ENCODE data around the gene HERPUD1.
"Not testable (repeated sequence)": the region's sequence is repeated elsewhere in the genome, so short reads cannot be mapped to it uniquely, and the experiment has no call there.

Gene HERPUD1

DNA sequence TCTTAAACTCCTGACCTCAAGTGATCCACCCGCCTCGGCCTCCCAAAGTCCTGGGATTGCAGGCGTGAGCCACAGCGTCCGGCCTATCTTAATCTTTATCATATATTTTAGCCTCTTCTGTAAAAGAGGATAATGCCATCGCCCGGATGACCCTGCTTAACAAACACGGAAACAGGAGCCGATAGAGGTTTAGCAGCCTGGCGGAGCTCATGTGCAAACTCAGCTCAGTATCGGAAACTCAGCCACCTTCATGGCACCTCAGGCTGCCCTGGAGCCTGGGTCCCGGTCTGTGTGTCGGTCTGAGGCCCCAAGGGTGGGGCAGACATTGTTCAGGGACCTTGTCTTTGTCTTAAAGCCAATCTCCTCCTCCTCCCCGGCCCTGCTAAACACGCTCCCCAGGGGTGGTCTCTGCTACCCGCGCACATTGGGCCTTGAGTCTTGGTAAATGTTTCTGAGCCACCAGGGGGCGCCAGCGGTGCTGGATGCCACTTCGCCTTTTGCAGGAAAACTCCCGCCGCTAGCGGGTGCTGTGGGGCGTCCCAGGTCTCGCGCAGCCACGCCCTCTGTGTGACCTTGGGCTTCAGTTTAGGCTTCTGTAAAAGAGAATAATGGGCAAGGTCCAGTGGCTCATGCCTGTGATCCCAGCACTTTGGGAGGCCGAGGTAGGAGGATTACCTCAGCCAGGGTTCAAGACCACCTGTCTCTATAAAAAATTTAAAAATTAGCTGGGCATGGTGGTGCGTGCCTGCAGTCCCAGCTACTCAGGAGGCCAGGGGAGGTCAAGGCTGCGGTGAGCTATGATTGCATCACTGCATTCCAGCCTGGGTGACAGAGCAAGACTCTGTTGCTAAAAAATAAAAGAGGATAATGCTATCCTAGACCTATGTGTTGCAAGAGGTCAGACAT is 32.6 kb downstream of the HERPUD1 start:
- DNase-seq = no peak

DNA sequence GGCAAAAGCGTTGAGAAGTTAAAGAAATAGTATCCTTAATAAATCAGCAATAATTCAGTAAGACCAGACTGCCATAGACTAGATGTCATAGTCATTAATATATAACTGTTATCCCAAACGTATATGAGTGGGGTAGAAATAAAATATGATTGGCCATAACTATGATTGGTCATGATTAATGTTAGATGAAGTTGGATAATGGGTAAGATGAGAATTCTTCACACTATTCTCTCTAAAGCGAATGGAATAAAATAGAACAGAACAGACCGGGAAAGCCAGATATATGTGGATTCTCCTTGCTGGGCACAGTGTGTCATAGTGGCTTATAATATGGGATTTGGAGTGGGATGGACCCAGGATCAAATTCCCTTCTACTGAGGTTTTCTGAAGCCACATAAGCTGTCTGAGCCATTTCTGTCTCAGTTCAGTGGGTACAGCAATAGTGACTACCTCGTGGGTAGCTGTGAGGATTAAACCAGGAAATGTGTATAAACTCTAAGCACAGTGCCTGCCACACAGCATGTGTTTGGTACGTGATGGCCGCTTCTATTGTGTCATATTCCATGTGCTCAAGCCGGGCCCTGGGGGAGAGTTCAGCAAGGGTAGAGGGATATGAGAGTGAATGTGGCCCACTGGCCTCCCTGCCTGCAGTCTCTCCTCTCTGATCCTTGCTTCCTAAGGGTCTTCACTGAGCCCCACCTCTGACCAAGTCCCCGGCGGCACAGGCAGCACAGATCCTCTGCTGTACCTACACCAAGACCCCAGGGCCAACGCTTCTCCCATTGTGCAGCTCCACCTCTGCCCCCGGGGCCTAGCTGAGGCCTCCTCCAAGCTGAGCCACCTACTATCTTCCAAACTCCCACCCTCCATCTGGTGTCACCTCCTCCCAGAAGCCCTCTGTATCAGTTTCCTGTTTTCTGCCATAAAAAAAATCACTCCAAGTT is 33.5 kb downstream of the HERPUD1 start:
- DNase-seq = no peak

DNA sequence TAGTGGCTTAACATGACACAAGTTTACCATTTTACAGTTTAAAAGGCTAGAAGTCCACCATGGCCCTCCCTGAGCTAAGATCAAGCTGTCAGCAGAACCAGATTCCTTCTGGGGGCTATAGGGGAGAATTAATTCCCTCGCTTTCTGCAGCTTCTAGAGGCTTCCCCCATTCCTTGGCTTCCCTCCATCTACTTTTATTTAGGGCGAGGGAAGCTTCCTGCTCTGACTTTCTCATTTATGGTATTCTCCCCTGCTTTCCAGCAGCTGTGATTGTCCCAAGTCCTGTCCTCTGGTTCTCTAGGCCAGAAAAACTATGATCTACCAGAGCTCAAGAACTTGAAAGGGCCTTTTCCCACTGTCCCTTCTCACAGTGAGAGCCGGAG is 34.1 kb downstream of the HERPUD1 start:
- no peak for DNase-seq

DNA sequence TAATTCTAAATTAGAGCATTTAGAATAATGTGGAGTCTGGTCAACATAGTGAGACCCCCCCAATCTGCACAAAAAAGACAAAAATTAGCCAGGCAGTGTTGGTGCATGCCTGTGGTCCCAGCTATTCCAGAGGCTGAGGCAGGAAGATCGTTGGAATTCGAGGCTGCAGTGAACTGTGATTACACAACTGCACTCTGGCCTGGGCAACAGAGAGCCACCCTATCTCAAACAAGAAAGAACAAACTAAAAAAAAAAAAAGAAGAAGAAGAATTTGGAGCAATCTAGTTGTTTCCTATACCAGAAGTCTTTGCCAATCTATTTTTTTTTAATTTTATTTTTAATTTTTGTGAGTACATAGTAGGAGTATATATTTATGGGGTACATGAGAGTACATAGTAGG is 35.8 kb downstream of the HERPUD1 start:
- no peak for DNase-seq

DNA sequence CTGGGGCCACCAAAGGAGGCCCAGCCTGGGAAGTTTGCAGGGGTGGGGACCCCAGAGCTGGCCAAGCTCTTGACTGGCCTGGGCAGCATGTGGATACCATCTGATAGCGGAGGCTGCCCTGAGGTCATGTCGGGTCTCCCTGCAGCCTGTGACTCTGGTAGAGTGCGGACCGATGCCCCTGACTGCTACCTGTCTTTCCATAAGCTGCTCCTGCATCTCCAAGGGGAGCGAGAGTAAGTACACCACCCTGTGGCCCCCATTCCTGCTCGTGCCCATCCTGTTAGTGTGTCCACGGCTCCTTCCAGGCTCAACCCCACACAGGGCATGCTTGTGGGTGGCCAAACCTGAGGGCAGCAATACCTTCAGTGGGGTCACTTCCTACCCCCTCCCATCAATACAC is 37.8 kb downstream of the HERPUD1 start:
- no peak for DNase-seq

DNA sequence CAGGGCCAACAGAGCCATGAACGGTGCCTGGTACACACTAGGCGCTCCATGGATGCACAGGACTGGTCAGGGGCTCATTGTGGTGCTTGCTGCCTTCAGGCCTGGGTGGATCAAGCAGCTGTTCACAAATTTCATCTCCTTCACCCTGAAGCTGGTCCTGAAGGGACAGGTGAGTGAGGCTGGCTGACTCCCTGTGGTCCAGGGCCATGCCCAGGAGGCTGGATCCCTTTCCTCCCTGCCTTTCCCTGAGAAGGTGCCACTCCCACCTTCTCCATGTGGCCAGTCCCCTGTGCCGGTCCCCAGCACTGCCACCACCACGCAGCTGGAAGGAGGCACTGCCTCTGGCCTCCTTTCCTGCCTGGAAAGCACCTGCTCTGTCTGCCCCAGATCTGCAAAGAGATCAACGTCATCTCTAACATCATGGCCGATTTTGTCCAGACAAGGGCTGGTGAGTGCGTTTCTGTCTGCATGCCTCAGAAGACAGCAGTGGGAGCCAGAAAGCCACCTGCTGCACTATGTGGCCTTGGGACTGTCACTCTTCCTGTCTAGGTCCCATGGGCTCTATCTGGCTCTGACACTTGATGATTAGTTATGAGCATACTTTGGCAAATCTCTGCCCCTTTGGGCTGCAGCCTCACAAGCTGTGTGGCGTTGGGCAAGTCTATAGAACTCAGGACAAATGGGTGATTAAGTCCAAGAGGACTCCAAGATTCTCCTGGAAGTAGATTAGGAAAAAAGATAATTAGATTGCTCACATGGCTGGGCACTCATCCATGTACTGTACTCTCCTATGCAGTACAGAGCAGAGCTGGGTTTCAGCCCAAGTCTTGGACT is 39.2 kb downstream of the HERPUD1 start:
- no peak for DNase-seq

DNA sequence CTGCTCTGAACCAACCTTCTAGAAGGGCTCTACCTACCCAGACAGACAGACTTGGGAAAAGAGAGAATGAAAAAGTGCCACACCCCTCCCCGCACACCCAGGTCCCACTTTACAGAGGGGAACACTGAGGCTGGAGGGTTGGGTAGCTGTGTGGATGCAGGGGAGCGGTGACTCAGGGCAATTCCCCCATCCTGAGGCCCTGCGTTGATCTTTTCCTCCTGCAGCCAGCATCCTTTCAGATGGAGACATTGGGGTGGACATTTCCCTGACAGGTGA is 39.8 kb downstream of the HERPUD1 start:
- no peak for DNase-seq

DNA sequence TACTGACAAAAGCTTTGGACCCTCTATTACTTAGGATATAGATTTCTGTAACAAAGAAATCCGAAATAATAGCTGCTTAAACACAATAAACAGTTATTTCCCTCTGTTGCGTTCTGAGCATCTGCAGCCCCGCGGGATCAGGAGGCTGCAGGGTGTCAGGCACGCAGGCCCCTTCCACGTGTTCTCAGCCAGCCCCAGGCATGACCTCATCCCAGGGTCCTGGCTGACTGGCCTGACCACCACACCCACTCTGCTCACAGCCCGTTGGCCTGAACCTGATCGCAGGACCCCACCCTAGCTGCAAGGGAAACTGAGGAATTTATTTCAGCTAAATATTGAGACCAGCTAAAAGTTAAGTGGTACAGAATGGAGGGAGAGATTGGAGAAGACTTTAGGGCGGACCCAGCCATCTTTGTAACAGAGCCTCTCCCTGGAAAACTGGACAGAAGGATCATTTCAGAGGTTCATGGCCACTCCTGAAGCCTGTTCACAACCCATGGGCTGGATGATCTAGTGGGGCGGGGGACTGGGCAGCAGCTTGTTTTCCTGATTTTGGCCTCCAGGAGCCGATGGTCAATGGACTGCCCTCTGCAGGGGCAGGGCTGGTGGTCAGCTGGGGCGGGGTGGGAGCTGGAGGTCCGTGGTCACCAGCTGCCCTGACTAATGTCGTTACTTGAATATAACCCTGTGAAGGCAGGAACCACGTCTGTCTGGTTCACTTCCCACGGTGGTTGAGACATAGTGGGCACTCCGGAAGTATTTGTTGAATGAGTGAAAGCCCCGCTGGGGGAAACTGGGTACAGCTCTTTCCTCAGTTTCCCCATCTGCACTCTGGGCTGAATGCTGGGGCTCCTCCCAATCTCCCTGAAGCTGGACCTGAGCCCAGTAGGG is 40.7 kb downstream of the HERPUD1 start:
- no peak for DNase-seq

DNA sequence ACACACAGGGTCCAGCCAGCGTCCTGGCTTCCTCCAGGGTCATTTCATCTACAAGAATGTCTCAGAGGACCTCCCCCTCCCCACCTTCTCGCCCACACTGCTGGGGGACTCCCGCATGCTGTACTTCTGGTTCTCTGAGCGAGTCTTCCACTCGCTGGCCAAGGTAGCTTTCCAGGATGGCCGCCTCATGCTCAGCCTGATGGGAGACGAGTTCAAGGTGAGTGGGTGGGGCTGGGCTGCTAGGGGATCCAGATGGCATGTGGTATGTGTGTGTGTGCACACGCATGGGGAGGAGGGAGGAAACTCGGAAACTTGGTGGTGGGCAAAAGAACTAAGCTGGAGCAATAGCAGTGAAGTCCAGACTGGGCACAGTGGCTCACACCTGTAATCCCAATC is 41.4 kb downstream of the HERPUD1 start:
- no peak for DNase-seq

DNA sequence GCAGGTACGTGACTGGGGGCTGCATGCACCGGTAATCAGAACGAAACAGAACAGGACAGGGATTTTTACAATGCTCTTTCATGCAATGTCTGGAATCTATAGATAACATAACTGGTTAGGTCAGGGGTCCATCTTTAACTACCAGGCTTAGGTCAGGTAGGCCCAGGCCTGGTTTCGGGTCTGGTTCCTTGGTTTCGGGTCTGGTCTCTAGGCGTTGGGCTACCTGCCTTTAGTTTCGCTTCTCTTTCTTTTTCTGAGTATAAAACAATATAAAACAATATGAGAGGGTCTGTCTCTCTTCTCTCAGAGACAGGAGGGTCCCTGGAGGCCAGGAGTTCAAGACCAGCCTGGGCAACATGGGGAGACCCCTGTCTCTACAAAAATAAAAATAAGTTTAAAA is 42.0 kb downstream of the HERPUD1 start:
- DNase-seq = not testable (repeated sequence)

DNA sequence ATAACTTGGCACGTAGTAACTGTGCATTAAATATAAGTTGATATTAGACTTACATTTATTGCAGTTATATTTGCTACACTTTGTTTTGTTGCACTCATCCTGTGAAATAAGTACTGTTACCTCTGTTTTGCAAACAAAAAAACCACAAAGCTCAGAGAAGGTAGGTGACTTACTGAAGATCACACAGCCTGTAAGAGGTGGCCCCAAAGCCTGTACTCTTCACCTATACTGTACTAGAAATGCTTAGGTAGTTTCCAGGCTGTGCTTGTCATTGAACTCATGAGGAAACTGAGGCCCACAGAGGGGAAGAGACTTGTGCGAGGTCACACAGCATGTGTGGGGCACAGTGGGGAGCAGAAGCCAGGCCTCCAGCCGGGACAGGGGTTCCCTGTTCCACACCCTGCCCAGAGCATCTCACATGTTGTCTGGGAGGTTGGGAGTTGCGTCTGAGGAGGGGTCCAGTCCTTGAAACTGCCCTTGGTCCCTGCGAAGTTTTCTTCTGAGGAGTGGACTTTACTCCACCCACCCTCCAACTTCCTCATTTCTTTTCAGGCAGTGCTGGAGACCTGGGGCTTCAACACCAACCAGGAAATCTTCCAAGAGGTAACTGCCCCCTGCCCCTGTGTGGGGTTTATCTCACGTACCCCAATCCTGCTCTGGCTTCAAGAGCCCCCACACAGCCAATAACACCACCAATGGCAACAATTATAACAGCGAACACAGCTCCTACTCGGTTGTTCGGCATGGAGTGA is 42.8 kb downstream of the HERPUD1 start:
- DNase-seq = no peak

DNA sequence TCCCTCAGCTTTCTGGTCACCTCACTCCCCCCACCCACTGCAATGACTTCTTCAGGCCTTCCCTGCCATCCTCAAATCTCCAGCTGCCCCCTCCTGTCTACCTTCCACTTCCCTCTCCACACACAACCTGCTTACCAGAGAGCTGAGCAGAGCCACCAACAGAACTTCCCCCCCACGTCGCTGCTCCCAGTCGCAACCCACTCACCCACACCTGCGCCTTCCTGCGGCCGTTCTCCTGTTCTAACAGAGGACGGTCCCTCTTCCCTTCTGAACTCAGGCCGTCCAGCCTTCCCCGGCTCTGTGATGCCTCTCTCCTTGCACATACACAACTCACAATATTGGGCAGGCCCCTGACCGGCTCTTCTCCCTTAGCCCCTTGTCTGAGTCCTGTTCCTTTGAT is 43.8 kb downstream of the HERPUD1 start:
- no peak for DNase-seq

DNA sequence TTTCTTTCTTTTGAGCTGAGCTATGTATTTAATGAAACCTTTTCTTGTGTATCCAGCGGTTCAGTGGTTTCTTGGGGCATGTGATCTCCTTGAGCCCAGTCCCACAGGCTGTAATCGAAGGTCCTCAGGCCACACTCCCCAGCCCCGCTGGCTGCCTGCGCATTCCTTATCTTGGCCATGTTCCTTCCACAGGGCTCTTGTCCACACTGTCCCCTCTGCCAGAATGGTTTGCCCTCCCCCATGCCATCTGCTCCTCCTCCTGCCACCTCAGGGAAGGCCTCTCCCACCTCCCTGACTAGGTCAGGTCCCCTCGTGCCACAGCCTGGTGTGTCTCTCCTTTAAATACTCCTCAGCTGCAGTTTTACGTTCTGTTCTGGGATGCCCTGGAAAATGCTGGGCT is 45.3 kb downstream of the HERPUD1 start:
- no peak for DNase-seq

DNA sequence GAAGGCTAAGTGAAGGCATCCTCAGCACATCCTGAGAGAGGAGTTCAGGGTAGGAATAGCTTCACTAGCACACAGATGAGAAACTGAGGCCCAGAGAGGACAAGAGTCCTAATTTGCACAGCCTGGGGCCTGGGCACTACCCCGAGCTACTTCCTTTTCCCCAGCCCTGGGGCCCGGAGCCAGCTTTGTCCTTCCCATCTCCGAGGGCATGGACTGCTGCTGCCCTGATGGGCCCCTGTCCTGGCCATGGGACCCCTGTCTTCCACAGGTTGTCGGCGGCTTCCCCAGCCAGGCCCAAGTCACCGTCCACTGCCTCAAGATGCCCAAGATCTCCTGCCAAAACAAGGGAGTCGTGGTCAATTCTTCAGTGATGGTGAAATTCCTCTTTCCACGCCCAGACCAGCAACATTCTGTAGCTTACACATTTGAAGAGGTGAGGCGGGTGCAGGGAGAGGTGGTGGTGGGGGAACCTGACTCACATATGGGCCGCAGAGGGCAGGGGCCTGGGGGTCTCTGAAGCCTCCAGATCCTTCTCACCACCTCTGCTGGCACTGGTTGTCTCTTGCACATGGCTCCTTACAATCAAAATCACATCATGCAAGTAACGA is 46.0 kb downstream of the HERPUD1 start:
- DNase-seq = no peak

DNA sequence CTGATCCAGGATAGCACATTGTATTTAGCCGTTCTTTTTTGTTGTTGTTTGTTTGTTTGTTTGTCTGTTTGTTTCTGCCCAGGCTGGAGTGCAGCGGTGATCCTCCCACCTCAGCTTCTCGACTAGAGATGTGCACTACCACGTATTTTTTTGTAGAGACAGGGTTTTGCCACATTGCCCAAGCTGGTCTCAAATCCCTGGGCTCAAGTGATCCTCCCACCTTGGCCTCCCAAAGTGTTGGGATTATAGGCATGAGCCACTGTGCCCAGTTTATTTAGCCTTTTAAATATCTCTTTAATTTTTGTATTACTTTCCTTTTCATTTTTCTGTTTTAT is 48.2 kb downstream of the HERPUD1 start:
- DNase-seq = no peak

DNA sequence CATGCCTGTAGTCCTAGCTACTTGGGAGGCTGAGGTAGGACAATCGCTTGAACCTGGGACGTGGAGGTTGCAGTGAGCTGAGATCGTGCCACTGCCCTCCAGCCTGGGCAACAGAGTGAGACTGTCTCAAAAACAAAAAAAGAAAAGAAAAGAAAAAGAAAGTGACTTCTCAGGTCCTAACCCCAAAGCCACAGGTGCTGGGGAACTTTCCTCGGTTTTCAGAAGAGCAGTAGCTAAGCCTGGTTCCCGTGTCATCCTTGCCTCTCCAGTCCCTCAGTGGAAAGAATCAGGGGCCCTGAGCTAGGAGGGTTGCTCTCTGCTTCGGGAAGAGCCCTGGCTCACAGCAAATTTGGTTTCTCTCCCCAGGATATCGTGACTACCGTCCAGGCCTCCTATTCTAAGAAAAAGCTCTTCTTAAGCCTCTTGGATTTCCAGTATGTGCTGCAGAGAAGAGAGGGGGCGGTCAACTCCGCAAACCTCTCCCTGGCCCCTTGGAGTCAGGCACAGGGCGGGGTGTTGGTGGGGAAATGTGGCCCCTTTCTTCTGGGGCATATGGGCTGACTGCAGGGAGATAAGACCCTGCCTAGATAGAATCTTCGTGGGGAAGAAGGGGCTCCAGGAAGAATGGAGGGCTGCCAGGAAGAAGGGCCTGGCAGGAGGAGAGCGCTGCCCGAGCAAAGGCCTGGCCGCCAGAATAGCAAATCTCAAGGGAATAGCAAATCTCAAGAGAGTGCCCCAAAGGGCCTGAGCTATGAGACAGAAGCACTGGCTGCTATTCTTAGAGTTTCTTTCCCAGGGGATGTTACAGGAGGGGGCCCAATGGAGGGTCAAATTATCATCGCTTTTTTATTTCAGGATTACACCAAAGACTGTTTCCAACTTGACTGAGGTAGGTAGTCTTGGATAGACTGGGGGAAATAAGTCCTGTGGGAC is 49.1 kb downstream of the HERPUD1 start:
- no peak for DNase-seq

DNA sequence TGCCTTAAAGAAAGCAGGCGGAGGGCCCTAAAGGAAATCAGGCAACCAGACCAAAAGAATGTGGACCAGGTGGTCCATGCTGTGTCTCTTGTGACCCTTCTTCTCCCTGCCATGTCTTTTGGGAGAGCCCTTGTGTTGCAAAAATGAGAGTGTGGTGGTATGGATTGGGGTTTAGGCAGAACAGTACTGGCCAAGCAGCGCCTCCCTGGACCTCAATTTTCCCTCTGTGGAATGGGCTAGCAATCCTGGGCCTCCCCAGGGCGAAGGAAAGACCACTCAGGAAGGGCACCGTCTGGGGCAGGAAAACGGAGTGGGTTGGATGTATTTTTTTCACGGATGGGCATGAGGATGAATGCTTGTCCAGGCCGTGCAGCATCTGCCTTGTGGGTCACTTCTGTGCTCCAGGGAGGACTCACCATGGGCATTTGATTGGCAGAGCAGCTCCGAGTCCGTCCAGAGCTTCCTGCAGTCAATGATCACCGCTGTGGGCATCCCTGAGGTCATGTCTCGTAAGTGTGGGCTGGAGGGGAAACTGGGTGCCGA is 49.9 kb downstream of the HERPUD1 start:
- DNase-seq = no peak

DNA sequence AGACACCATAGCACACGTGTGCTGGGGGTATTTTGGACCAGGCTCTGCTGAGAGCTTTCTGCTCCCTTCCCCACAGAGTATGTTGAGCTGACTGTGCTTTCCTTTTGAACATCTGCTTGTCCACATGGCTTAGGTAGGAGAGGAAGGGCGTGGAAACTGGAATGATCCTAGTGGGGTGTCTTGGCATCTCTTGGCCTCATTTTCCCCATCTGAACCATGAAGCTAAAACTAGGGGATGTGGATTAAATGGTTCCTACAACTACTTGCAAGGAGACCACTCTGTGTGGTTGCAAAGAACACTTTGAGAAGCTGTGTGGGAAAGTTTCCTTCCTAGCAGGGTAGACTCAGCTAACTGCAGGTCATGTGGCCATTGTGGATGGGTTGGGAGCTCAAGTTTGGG is 50.8 kb downstream of the HERPUD1 start:
- no peak for DNase-seq

DNA sequence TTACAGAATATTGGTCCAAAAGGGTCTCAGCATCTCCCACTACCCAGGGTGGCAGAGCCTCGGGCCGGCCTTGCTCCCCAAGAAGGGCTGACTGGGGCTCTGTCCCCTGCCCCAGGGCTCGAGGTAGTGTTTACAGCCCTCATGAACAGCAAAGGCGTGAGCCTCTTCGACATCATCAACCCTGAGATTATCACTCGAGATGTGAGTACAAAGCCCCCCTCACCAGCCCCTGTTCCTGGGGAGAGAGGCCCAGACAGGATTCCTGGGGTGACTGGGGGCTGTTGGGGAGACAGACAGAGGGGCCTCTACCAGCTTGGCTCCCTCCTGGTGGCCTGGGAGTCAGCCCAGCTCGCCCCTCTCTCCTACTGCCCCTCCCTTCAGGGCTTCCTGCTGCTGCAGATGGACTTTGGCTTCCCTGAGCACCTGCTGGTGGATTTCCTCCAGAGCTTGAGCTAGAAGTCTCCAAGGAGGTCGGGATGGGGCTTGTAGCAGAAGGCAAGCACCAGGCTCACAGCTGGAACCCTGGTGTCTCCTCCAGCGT is 51.3 kb downstream of the HERPUD1 start:
- no peak for DNase-seq
